ENCODE data around the gene CYTH1. TPM values are rescaled to one million over a fixed set of nuclear protein-coding genes. Genes with fewer than 3 reads are reported as not detected.

The CYTH1 gene
- total and polyA plus RNA-seq, 3 experiments from 2014 or later = 115 to 279 (median 129) TPM

- H3K4me1 ChIP-seq (ENCODE audit: insufficient read depth, low read length) = no peaks in the 10 kb centered on the region
- peaks cover 15 to 20% (median 19%) of the 10 kb centered on the region in 3 donors for H3K4me1 Mint-ChIP-seq
- ChIA-PET CTCF (no interaction called here), POLR2A (no interaction called here)
- H3K27ac Mint-ChIP-seq = peak overlapping the region in 1 of 8 donors; percentile 26
- no peaks in the 10 kb centered on the region for H3K27me3 ChIP-seq (ENCODE audit: insufficient read depth, low read length, poor library complexity, severe bottlenecking)
- H3K9me3 Mint-ChIP-seq = no peaks in the 10 kb centered on the region
- no peaks in the 10 kb centered on the region for H3K9me3 ChIP-seq (ENCODE audit: low read length)
- no peak for DNase-seq
- H3K36me3 Mint-ChIP-seq = no peaks in the 10 kb centered on the region
- no peaks in the 10 kb centered on the region for H3K36me3 ChIP-seq (ENCODE audit: insufficient read depth, low read length)
- H3K27ac ChIP-seq (ENCODE audit: low read depth, low read length) = no peak overlapping the region
- no peak overlapping the region for H3K4me3 ChIP-seq (ENCODE audit: low read length)
- H3K27me3 Mint-ChIP-seq = peaks cover 0 to 2% of the 10 kb centered on the region in 2 donors
- H3K4me3 Mint-ChIP-seq = no peak overlapping the region
Measured at GRCh38 chr17:78634154-78634553, 147.9 kb downstream of the CYTH1 start.

- CTCF ChIA-PET = no interaction called here
- DNase-seq = no peak
- Histone ChIP-seq H3K27me3 (ENCODE audit: insufficient read depth, low read length, poor library complexity, severe bottlenecking) (no peaks in the 10 kb centered on the region), H3K4me3 (ENCODE audit: low read length) (no peak overlapping the region), H3K4me1 (ENCODE audit: insufficient read depth, low read length) (no peaks in the 10 kb centered on the region), H3K36me3 (ENCODE audit: insufficient read depth, low read length) (no peaks in the 10 kb centered on the region), H3K27ac (ENCODE audit: low read depth, low read length) (no peak overlapping the region), H3K9me3 (ENCODE audit: low read length) (no peaks in the 10 kb centered on the region)
- H3K27ac Mint-ChIP-seq = peak overlapping the region in 2 of 8 donors; percentile 22 to 83
- no peaks in the 10 kb centered on the region for H3K36me3 Mint-ChIP-seq
- H3K27me3 Mint-ChIP-seq = peaks cover 0 to 2% of the 10 kb centered on the region in 2 donors
- H3K4me1 Mint-ChIP-seq = peaks cover 15 to 20% (median 19%) of the 10 kb centered on the region in 3 donors
- no peaks in the 10 kb centered on the region for H3K9me3 Mint-ChIP-seq
- H3K4me3 Mint-ChIP-seq = no peak overlapping the region
- POLR2A ChIA-PET = no interaction called here
Measured at GRCh38 chr17:78629436-78629995, 152.6 kb downstream of the CYTH1 start.

DNA sequence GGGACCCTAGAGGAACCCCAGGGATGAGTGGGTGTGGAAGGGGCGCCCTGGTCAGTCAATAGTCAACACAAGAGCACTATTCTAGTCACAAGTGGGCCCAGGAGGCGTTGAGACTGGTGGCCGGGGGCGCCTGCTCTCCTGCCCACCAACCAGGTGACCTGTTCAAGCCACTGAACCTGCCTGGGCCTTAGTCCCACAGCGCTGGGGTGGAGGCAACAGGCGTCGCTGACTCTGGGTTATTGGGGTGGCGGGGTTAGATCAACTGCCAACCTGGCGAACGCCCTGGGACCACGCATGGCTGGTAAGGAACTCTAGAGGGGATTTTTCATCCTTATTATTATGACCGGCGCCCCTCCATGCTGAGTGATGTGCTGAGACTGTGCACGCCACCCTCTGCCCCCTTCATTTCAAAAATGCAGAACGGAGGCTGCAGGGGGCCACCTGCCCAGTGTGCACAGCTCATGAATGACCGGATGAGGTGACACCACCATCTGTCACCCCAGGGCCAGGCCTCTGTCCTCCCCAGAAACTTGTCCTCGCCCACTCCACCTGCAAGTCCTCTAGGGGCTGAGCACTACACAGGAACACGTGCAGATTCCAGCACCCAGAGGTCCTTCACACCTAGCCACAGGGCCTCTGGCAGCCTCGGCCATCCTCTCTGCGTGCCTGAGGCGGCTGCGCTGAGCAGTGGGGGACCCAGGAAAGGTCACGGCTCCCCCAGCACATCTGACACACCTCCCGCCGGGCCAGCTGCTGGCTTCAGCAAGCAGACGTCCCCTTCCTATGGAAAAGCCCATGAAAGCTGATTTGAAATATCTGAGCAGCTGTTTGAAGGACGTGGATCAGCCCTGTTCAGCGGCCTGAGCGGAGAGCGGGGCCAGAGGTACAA is 153.3 kb downstream of the CYTH1 start:
- Histone ChIP-seq H3K4me3 (ENCODE audit: low read length) (no peak overlapping the region), H3K36me3 (ENCODE audit: insufficient read depth, low read length) (no peaks in the 10 kb centered on the region), H3K4me1 (ENCODE audit: insufficient read depth, low read length) (no peaks in the 10 kb centered on the region), H3K27ac (ENCODE audit: low read depth, low read length) (no peak overlapping the region), H3K27me3 (ENCODE audit: insufficient read depth, low read length, poor library complexity, severe bottlenecking) (no peaks in the 10 kb centered on the region), H3K9me3 (ENCODE audit: low read length) (no peaks in the 10 kb centered on the region)
- Mint-ChIP-seq H3K4me3 (no peak overlapping the region), H3K36me3 (no peaks in the 10 kb centered on the region), H3K9me3 (no peaks in the 10 kb centered on the region), H3K27ac (peak overlapping the region in 1 of 8 donors; percentile 76), H3K4me1 (peaks cover 15 to 20% (median 19%) of the 10 kb centered on the region in 3 donors), H3K27me3 (peaks cover 0 to 2% of the 10 kb centered on the region in 2 donors)
- DNase-seq = no peak
- CTCF ChIA-PET = no interaction called here
- POLR2A ChIA-PET = no interaction called here

DNA sequence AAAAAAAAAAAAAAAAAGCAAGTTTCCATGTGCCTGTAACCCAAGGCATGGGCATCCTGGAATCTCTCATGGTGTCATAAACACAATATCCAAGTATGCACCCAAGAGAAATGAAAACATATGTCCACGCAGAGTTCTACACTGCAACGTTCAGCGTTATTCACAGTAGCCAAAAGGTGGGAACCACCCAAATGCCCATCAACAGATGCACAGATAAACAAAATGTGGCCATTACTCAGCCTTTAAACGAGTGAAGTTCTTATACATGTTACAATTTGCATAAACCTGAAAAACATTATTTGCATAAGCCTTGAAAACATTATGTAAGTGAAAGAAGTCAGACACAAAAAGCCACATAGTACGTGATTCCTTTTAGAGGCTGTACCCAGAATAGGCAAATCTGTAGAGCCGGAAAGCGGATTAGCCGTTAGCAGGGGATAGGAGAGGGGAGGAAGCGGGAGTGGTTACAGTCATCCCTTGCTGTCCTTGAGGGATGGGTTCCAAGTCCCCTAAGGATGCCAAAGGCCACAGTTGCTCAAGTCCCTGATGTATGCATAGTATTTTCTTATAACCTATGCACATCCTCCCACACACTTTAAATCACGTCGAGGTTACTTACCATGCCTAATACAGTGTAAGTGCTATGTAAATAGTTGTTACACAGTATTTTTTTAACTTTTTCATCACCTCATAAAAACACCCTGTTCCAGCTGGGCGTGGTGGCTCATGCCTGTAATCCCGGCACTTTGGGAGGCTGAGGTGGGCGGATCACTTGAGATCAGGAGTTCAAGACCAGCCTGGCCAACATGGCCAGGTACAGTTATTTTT is 157.5 kb downstream of the CYTH1 start:
- Histone ChIP-seq H3K4me3 (ENCODE audit: low read length) (no peak overlapping the region), H3K27ac (ENCODE audit: low read depth, low read length) (no peak overlapping the region), H3K36me3 (ENCODE audit: insufficient read depth, low read length) (no peaks in the 10 kb centered on the region), H3K27me3 (ENCODE audit: insufficient read depth, low read length, poor library complexity, severe bottlenecking) (no peaks in the 10 kb centered on the region), H3K9me3 (ENCODE audit: low read length) (no peaks in the 10 kb centered on the region), H3K4me1 (ENCODE audit: insufficient read depth, low read length) (no peaks in the 10 kb centered on the region)
- Mint-ChIP-seq H3K9me3 (no peaks in the 10 kb centered on the region), H3K36me3 (peaks cover 0 to 3% (median 0%) of the 10 kb centered on the region in 3 donors), H3K27ac (no peak overlapping the region), H3K4me3 (no peak overlapping the region), H3K27me3 (no peaks in the 10 kb centered on the region), H3K4me1 (no peaks in the 10 kb centered on the region)
- ChIA-PET POLR2A (no interaction called here), CTCF (interaction anchor here (0.7 kb wide), 1 partner anchor 469 kb away, joined by 3 read pairs; no protein-coding TSS in a partner anchor)
- no peak for DNase-seq

Other genes with a start within 250 kb of the CYTH1 start
- under 1 TPM in 1 of 2 experiments, not detected in 1; 0.20 TPM for gene DNAH17, start 204.9 kb downstream of the CYTH1 start, total RNA-seq
- not detected for gene DNAH17, start 204.9 kb downstream of the CYTH1 start, polyA plus RNA-seq
- gene USP36, start 58.5 kb upstream of the CYTH1 start, total RNA-seq = 100 to 1,000 TPM; 118 to 122 TPM
- 43.2 TPM for gene USP36, start 58.5 kb upstream of the CYTH1 start, polyA plus RNA-seq
- gene CEP295NL, start 120.9 kb upstream of the CYTH1 start, total RNA-seq = not detected
- gene CEP295NL, start 120.9 kb upstream of the CYTH1 start, polyA plus RNA-seq = not detected
- 1 to 10 TPM; 1.3 to 1.6 TPM for gene TIMP2, start 143.1 kb upstream of the CYTH1 start, total RNA-seq
- 0.08 TPM for gene TIMP2, start 143.1 kb upstream of the CYTH1 start, polyA plus RNA-seq
- 1 to 10 TPM; 8.6 to 9.1 TPM for gene LGALS3BP, start 197.7 kb upstream of the CYTH1 start, total RNA-seq
- 23.1 TPM for gene LGALS3BP, start 197.7 kb upstream of the CYTH1 start, polyA plus RNA-seq
- gene CANT1, start 227.5 kb upstream of the CYTH1 start, total RNA-seq = 10 to 100 TPM; 45.5 to 47.3 TPM
- gene CANT1, start 227.5 kb upstream of the CYTH1 start, polyA plus RNA-seq = 13.4 TPM
- gene C1QTNF1, start 241.9 kb upstream of the CYTH1 start, total RNA-seq = under 1 TPM in 1 of 2 experiments, not detected in 1; 0.22 TPM
- not detected for gene C1QTNF1, start 241.9 kb upstream of the CYTH1 start, polyA plus RNA-seq